Measurements from ENCODE around the gene CATSPERZ.
"Not testable (repeated sequence)": the region's sequence is repeated elsewhere in the genome, so short reads cannot be mapped to it uniquely, and the experiment has no call there.

Gene CATSPERZ

GRCh38 chr11:64312947-64313346, 12.8 kb downstream of the CATSPERZ start:
- Histone ChIP-seq H3K4me3 (IDR thresholded peaks at IDR 0.05; ENCODE audit: insufficient read depth, low read depth, low read length) (no peak overlapping the region), H3K4me1 (ENCODE audit: low read depth, poor library complexity, severe bottlenecking) (peaks cover 40% of the 10 kb centered on the region), H3K4me2 (no peak overlapping the region), H3K79me2 (ENCODE audit: insufficient read depth, low read depth) (peaks cover 43% of the 10 kb centered on the region; the same call in 1 of the 2 replicates), H3K36me3 (ENCODE audit: insufficient read depth) (no peaks in the 10 kb centered on the region), H3K27ac (no peak overlapping the region), H4K20me1 (ENCODE audit: insufficient read depth) (no peaks in the 10 kb centered on the region), H2AFZ (ENCODE audit: low read depth) (no peak overlapping the region), H3K27me3 (ENCODE audit: insufficient read depth, low read depth) (no peaks in the 10 kb centered on the region), H3K9ac (no peak overlapping the region)
- no peak for TF ChIP-seq CTCF (conservative IDR thresholded peaks at IDR 0.05; ENCODE audit: low read depth, low read length)

- no peak for TF ChIP-seq CTCF (conservative IDR thresholded peaks at IDR 0.05; ENCODE audit: low read depth, low read length)
- H3K36me3 ChIP-seq (ENCODE audit: insufficient read depth): no peaks in the 10 kb centered on the region
- H2AFZ ChIP-seq (ENCODE audit: low read depth): no peak overlapping the region
- no peaks in the 10 kb centered on the region for H3K27me3 ChIP-seq (ENCODE audit: insufficient read depth, low read depth)
- no peak overlapping the region for H3K9ac ChIP-seq
- no peak overlapping the region for H3K4me3 ChIP-seq (IDR thresholded peaks at IDR 0.05; ENCODE audit: insufficient read depth, low read depth, low read length)
- no peaks in the 10 kb centered on the region for H4K20me1 ChIP-seq (ENCODE audit: insufficient read depth)
- H3K4me1 ChIP-seq (ENCODE audit: low read depth, poor library complexity, severe bottlenecking): peaks cover 37% of the 10 kb centered on the region
- H3K4me2 ChIP-seq: no peak overlapping the region
- H3K27ac ChIP-seq: no peak overlapping the region
- peaks cover 38% of the 10 kb centered on the region; the same call in 1 of the 2 replicates for H3K79me2 ChIP-seq (ENCODE audit: insufficient read depth, low read depth)
Observed at GRCh38 chr11:64313491-64314145, 13.5 kb downstream of the CATSPERZ start.

DNA sequence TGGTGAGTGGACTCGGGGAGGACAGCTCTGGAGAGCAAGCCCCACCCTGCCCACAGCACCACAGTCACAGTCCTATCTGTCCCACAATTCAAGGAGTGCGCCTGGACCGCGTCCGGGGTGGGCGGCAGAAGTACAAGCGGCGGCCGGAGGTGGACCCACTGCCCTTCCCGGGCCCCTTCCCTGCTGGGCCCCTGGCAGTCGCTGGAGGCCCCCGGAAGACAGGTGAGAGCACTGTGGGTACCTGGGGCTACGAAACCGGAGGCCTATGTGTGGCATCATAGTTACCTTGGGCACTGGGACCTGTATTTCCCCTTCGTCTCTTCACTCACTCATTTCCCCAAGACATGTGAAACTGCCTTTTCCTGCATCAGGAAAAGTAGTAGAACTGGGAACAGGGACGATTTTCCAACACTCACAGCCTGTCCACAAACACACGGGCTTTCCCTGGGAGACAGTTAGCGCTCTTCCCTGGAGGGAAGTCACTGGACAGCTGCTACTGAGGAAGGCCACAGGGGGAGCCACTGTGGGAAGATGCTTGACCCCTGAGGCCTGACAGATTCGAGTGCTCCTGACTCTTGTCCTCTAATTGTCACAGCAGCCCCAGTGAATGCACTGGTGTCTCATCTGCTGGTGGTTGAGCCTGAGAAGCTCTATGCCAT, 14.1 kb downstream of the CATSPERZ start:
- H3K27me3 ChIP-seq (ENCODE audit: insufficient read depth, low read depth): no peaks in the 10 kb centered on the region
- H3K9ac ChIP-seq: no peak overlapping the region
- no peak overlapping the region for H3K4me3 ChIP-seq (IDR thresholded peaks at IDR 0.05; ENCODE audit: insufficient read depth, low read depth, low read length)
- H3K4me1 ChIP-seq (ENCODE audit: low read depth, poor library complexity, severe bottlenecking): peaks cover 37% of the 10 kb centered on the region
- H4K20me1 ChIP-seq (ENCODE audit: insufficient read depth): no peaks in the 10 kb centered on the region
- H2AFZ ChIP-seq (ENCODE audit: low read depth): no peak overlapping the region
- H3K36me3 ChIP-seq (ENCODE audit: insufficient read depth): no peaks in the 10 kb centered on the region
- H3K4me2 ChIP-seq: no peak overlapping the region
- peaks cover 34% of the 10 kb centered on the region; the same call in 1 of the 2 replicates for H3K79me2 ChIP-seq (ENCODE audit: insufficient read depth, low read depth)
- no peak for TF ChIP-seq CTCF (conservative IDR thresholded peaks at IDR 0.05; ENCODE audit: low read depth, low read length)
- H3K27ac ChIP-seq: no peak overlapping the region

GRCh38 chr11:64314805-64315561, 14.8 kb downstream of the CATSPERZ start:
- H3K4me3 ChIP-seq (IDR thresholded peaks at IDR 0.05; ENCODE audit: insufficient read depth, low read depth, low read length): no peak overlapping the region
- H3K4me1 ChIP-seq (ENCODE audit: low read depth, poor library complexity, severe bottlenecking): peaks cover 31% of the 10 kb centered on the region

DNA sequence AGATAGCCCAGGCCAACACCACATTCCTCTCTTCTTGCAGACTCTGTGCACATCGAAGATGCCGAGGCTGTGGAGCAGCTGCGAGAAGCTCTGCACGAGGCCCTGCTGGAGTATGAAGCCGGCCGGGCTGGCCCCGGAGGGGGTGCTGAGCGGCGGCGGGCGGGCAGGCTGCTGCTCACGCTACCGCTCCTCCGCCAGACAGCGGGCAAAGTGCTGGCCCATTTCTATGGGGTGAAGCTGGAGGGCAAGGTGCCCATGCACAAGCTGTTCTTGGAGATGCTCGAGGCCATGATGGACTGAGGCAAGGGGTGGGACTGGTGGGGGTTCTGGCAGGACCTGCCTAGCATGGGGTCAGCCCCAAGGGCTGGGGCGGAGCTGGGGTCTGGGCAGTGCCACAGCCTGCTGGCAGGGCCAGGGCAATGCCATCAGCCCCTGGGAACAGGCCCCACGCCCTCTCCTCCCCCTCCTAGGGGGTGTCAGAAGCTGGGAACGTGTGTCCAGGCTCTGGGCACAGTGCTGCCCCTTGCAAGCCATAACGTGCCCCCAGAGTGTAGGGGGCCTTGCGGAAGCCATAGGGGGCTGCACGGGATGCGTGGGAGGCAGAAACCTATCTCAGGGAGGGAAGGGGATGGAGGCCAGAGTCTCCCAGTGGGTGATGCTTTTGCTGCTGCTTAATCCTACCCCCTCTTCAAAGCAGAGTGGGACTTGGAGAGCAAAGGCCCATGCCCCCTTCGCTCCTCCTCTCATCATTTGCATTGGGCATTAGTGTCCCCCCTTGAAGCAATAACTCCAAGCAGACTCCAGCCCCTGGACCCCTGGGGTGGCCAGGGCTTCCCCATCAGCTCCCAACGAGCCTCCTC, 15.7 kb downstream of the CATSPERZ start:
- H3K27ac ChIP-seq: peak overlapping the region; percentile 88
- H4K20me1 ChIP-seq (ENCODE audit: insufficient read depth); H3K36me3 ChIP-seq (ENCODE audit: insufficient read depth); H3K27me3 ChIP-seq (ENCODE audit: insufficient read depth, low read depth); H3K4me3 ChIP-seq (IDR thresholded peaks at IDR 0.05; ENCODE audit: insufficient read depth, low read depth, low read length); H2AFZ ChIP-seq (ENCODE audit: low read depth): not testable (repeated sequence)
- H3K4me2 ChIP-seq: peak overlapping the region; percentile 94
- peaks cover 31% of the 10 kb centered on the region for H3K4me1 ChIP-seq (ENCODE audit: low read depth, poor library complexity, severe bottlenecking)
- peaks cover 27% of the 10 kb centered on the region; the same call in 1 of the 2 replicates for H3K79me2 ChIP-seq (ENCODE audit: insufficient read depth, low read depth)
- peak overlapping the region; percentile 84; the same call in 1 of the 2 replicates for H3K9ac ChIP-seq

More at GRCh38 chr11:64314805-64315561, 14.8 kb downstream of the CATSPERZ start:
- peaks cover 34% of the 10 kb centered on the region; the same call in 1 of the 2 replicates for H3K79me2 ChIP-seq (ENCODE audit: insufficient read depth, low read depth)
- no peak overlapping the region for H3K9ac ChIP-seq
- H4K20me1 ChIP-seq (ENCODE audit: insufficient read depth): no peaks in the 10 kb centered on the region
- H2AFZ ChIP-seq (ENCODE audit: low read depth): no peak overlapping the region
- H3K4me2 ChIP-seq: peak overlapping the region; percentile 21; the same call in 1 of the 2 replicates
- H3K36me3 ChIP-seq (ENCODE audit: insufficient read depth): no peaks in the 10 kb centered on the region
- no peak overlapping the region; the same call in 1 of the 2 replicates for H3K27ac ChIP-seq
- TF ChIP-seq CTCF (conservative IDR thresholded peaks at IDR 0.05; ENCODE audit: low read depth, low read length): 0 out of 2 replicates have a peak, but pooled peaks have one; percentile 15
- H3K27me3 ChIP-seq (ENCODE audit: insufficient read depth, low read depth): no peaks in the 10 kb centered on the region
